Lower leg skin (tissue), 4 donors: ENCODE results near the gene ZAR1L. TPM values are rescaled to one million over a fixed set of nuclear protein-coding genes. Genes with fewer than 3 reads are reported as not detected.

ENCODE experiments used
- DNase-seq, 2 donors: peaks; one replicate each; pipeline ENCODE4 v3.0.0-alpha.2; 2019; ENCODE audit warnings: low spot score in 2 of 2
- H3K4me3 ChIP-seq: fragments of 200-600 bp; sonication (generic); 2 replicates; pipeline ENCODE4 v1.5.1; 2017; ENCODE audit warnings: mild to moderate bottlenecking, low read depth; ENCODE audit not compliant: poor library complexity, severe bottlenecking
- POLR2A ChIP-seq, 2 donors: fragments of 450-650 bp; IDR thresholded peaks; one replicate each; pipeline ENCODE4 v1.6.1; 2016 to 2017; ENCODE audit warnings: antibody characterized with exemption in 2 of 2, mild to moderate bottlenecking in 1 of 2, moderate library complexity in 1 of 2
- WGBS, 2 donors: methylation state at CpG; one replicate each; pipeline ENCODE4 v1.1.5; 2018; 5-methylcytosine and 5-hydroxymethylcytosine counted together
- intact Hi-C: fragments of 100-400 bp; cut with DNase I; formaldehyde crosslinking; loops from one replicate; pipeline ENCODE4 v1.15.0; 2023; ENCODE audit warnings: low total_unique reads
- total RNA-seq, 4 donors: library from RNA; depleted of rRNA; stranded (reverse); fragments of >200 nt; gene quantifications; one replicate each; pipeline ENCODE4 v1.1.0, GENCODE V29; 2016
- TF ChIP-seq, protein P1 (sequence below), 3 donors: fragments of 450-650 bp; IDR thresholded peaks; one replicate each; pipeline ENCODE4 v1.5.1; 2016; ENCODE audit warnings: antibody characterized with exemption in 3 of 3, mild to moderate bottlenecking in 3 of 3, moderate library complexity in 2 of 3

The ZAR1L gene
- total RNA-seq, 4 donors from 2014 or later: not detected

DNA sequence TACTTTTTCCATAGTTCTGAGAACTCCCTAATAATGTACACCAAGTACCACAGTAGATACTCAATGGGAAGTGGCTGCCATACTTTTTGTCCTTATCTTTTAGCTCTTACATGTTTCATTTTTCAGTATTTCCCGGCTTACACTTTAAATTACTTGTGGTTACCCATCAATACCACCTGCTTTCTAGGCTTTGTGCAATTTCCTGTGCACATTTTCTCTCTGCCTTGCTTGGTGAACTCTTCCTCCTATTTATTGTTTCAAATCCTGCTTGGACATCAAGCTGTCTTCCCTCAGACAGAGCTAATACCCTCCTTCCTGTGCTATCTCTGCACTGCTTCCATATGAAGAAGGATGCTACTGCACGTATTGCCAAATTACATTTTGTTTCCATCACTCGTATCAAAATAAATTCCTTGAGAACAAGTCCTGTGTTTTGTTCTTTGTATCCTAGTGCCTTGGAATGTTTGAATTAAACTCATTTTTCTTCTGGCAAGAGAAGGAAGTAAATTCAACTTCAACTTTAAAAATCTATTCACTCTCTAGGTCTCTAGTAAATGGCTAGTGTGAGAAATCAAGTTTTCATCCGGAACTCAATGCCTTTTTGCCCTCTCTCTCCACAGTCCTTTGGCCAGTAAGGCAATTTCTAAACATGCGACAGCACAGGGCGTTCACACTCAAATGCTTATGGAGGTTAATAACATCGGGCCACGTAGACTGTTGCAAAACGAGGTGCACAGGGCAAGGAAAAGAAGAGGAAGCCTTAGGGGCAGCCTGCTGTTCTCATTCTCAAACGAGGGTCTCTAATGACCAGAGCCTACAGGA lies 5.6 kb downstream of the ZAR1L start:
- no peak for DNase-seq
- no peak overlapping the region for H3K4me3 ChIP-seq
- TF ChIP-seq, protein P1, sequence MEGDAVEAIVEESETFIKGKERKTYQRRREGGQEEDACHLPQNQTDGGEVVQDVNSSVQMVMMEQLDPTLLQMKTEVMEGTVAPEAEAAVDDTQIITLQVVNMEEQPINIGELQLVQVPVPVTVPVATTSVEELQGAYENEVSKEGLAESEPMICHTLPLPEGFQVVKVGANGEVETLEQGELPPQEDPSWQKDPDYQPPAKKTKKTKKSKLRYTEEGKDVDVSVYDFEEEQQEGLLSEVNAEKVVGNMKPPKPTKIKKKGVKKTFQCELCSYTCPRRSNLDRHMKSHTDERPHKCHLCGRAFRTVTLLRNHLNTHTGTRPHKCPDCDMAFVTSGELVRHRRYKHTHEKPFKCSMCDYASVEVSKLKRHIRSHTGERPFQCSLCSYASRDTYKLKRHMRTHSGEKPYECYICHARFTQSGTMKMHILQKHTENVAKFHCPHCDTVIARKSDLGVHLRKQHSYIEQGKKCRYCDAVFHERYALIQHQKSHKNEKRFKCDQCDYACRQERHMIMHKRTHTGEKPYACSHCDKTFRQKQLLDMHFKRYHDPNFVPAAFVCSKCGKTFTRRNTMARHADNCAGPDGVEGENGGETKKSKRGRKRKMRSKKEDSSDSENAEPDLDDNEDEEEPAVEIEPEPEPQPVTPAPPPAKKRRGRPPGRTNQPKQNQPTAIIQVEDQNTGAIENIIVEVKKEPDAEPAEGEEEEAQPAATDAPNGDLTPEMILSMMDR (IDR thresholded peaks at IDR 0.05): no peak
- no peak for TF ChIP-seq POLR2A (IDR thresholded peaks at IDR 0.05)
- intact Hi-C loops: loop anchor here (5.0 to 10.0 kb wide), 2 partner anchors 275 to 397 kb away; partner anchors contain the start of gene FRY
- WGBS, 2 donors: 32% methylated on average over 10 of the region's 10 CpGs

DNA sequence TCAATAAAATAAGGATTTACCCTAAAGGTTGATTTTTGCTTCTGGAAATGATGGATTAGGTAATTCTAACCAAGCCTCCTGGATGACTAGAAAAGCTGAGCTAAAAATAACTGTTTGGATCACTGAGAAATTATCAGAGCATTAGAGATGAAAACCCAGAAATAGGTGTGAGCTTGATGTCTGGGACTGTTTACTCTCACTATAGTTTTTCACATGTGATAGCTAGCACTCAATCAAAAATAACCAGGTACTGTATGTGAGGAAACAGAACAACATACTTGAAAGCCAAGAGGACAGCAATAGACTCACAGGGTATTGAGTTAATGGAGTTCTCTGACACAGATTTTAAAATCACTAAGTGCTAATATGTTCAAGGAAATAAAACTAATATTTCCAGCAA lies 9.5 kb downstream of the ZAR1L start:
- intact Hi-C loops: loop anchor here (10.0 kb wide), 1 partner anchor 271 kb away; the partner anchor contains the start of gene FRY
- TF ChIP-seq, protein P1 (IDR thresholded peaks at IDR 0.05): no peak
- TF ChIP-seq POLR2A (IDR thresholded peaks at IDR 0.05): no peak
- no peak overlapping the region for H3K4me3 ChIP-seq
- no peak for DNase-seq

DNA sequence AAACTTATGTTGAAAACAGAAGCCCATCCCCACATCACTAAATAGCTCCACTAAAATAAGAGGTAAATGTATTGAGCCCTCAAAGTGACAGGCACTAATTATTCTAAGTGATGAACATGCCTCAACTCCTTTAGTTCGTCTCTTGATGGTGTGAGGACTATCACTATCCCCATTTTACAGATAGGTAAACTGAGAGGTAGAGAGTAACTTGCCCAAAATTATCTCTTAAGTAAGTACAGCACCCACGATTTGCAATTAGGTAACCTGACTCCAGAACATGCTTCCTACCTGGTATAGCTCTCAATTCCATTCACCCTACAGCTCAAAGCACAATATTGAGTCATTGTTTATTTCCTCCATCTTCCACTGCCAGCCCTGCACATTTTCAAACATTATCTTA lies 12.7 kb downstream of the ZAR1L start:
- no peak for DNase-seq
- no peak for TF ChIP-seq POLR2A (IDR thresholded peaks at IDR 0.05)
- TF ChIP-seq, protein P1 (IDR thresholded peaks at IDR 0.05): no peak
- H3K4me3 ChIP-seq: no peak overlapping the region
- 75 to 80% methylated on average over 2 of the region's 2 CpGs for WGBS, 2 donors
- intact Hi-C loops: loop anchor here (10.0 kb wide), 1 partner anchor 268 kb away; the partner anchor contains the start of gene FRY

DNA sequence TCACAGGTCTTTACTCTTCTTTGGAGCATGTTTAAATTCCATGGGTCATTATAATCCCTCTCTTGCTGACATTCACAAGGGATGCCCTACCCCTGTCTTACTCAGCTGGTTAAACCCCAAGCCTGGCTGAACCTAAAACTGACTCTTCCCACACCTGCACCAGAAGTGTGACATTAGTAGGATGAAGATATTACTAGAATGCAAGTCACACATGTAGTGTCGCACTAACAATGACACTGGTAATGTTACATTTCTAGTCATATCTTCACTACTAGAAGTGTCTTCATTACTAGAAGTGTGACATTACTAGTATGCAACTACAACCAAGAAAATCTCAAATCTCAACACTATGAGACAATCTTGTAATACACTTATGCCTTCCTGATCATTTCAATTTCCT lies 14.2 kb downstream of the ZAR1L start:
- 90 to 93% methylated on average over 1 of the region's 1 CpG for WGBS, 2 donors
- TF ChIP-seq, protein P1 (IDR thresholded peaks at IDR 0.05): no peak
- TF ChIP-seq POLR2A (IDR thresholded peaks at IDR 0.05): no peak
- intact Hi-C loops: loop anchor here (10.0 kb wide), 1 partner anchor 266 kb away; the partner anchor contains the start of gene FRY
- H3K4me3 ChIP-seq: no peak overlapping the region
- DNase-seq: no peak

DNA sequence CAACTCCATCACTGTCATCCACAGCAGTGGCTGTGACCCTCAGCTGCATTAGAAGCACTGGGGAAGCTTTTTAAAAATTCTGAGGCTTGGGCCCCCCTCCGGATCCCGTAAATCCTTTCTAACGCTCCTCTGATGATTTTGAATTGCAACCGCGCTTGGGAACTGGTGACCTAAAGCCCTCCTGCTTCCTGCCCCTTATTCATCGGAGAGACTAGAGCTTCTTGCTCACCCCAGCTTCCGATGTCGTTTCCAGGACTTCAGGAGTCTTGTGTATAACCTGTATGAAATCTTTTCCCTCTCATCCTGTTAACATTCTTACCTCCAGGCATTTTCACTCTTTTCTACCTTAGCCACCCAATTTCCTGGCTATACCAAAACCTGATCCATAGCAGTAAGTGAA lies 14.8 kb downstream of the ZAR1L start:
- 56 to 63% methylated on average over 8 of the region's 8 CpGs for WGBS, 2 donors

More for the DNA sequence above, 14.8 kb downstream of the ZAR1L start:
- intact Hi-C loops: loop anchor here (10.0 kb wide), 1 partner anchor 266 kb away; the partner anchor contains the start of gene FRY
- no peak for TF ChIP-seq POLR2A (IDR thresholded peaks at IDR 0.05)
- TF ChIP-seq, protein P1 (IDR thresholded peaks at IDR 0.05): no peak
- no peak overlapping the region for H3K4me3 ChIP-seq
- DNase-seq: no peak
